Measurements from ENCODE around the gene SLC19A3. TPM values are rescaled to one million over a fixed set of nuclear protein-coding genes. Genes with fewer than 3 reads are reported as not detected.

Gene SLC19A3
- total and polyA plus RNA-seq, 2 of the 4 experiments (the other 2 are of a cell fraction): under 0.01 TPM; not detected in 1

DNA sequence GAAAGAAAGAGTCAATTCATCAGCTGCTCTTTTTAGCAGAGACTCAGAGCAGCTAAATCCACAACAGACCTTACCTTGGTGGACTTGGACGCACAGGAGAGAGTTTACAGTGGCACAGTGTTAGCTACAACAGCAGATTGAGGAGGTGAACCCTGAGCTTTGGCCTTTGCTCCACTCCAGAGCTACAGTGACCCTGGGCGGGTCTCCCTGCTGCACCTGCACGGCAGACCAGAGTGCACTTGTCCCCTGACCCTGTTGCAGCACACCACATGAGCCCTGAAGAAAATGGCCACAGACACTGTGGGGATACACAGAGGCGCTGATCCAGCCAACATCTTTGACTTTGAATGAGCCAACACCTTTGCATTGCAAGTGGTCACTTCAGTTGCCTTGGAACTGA lies 11.0 kb downstream of the SLC19A3 start:
- ATAC-seq (ENCODE audit: low read depth) (no peak), DNase-seq (no peak)
- no peak overlapping the region for H2BK120ac ChIP-seq (ENCODE audit: low read depth, low read length)
- CTCF ChIA-PET: no interaction called here
- no peak overlapping the region for H4K91ac ChIP-seq (ENCODE audit: insufficient read depth, low read depth, low read length)
- BruUV-seq (replicated peaks): no TSS peak
- H3K27me3 ChIP-seq (ENCODE audit: control insufficient read depth, insufficient read depth, low read length): no peaks in the 10 kb centered on the region
- TF ChIP-seq MAFK (IDR thresholded peaks at IDR 0.05; ENCODE audit: low read depth, low read length) (no peak), POLR2A (IDR thresholded peaks at IDR 0.05; ENCODE audit: low read depth, low read length) (no peak), SMC3 (IDR thresholded peaks at IDR 0.05; ENCODE audit: low read depth, low read length) (no peak), BHLHE40 (IDR thresholded peaks at IDR 0.05; ENCODE audit: low read depth, low read length) (no peak), CEBPB (IDR thresholded peaks at IDR 0.05; ENCODE audit: low read depth, low read length) (no peak), CHD1 (IDR thresholded peaks at IDR 0.05; ENCODE audit: low read depth, low read length) (no peak), RAD21 (IDR thresholded peaks at IDR 0.05; ENCODE audit: low read length) (no peak)
- TF ChIP-seq, protein P1, sequence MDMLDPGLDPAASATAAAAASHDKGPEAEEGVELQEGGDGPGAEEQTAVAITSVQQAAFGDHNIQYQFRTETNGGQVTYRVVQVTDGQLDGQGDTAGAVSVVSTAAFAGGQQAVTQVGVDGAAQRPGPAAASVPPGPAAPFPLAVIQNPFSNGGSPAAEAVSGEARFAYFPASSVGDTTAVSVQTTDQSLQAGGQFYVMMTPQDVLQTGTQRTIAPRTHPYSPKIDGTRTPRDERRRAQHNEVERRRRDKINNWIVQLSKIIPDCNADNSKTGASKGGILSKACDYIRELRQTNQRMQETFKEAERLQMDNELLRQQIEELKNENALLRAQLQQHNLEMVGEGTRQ (IDR thresholded peaks at IDR 0.05; ENCODE audit: low read depth, low read length): no peak
- no peak overlapping the region for H2AK5ac ChIP-seq (ENCODE audit: low read depth, low read length)
- H2BK15ac ChIP-seq (ENCODE audit: low read depth, low read length): no peak overlapping the region
- no peak overlapping the region for H3K4me2 ChIP-seq (ENCODE audit: low read depth, low read length)
- H3K9me1 ChIP-seq (ENCODE audit: insufficient read depth, low read length): no peaks in the 10 kb centered on the region
- no peak overlapping the region for H4K5ac ChIP-seq (ENCODE audit: low read depth, low read length)
- H3K14ac ChIP-seq (replicated peaks; ENCODE audit: low read depth, low read length): no peak overlapping the region
- no peak overlapping the region for H2AFZ ChIP-seq (replicated peaks; ENCODE audit: low read length, poor library complexity)
- no peaks in the 10 kb centered on the region for H3K36me3 ChIP-seq (ENCODE audit: control insufficient read depth, insufficient read depth, low read length)
- H3K23ac ChIP-seq (ENCODE audit: low read depth, low read length): no peak overlapping the region
- H3K79me1 ChIP-seq (ENCODE audit: low read depth in 1 of 2, low read length in 2 of 2): no peaks in the 10 kb centered on the region
- H4K20me1 ChIP-seq (ENCODE audit: insufficient read depth, low read length): no peaks in the 10 kb centered on the region
- dilution Hi-C loops (cut with HindIII; ENCODE audit: low sequenced_read_pairs, unreplicated experiment): no loop called here
- no peak overlapping the region for H3K4ac ChIP-seq (ENCODE audit: low read depth, low read length)
- no peak overlapping the region for H2AK9ac ChIP-seq (replicated peaks; ENCODE audit: low read depth, low read length, poor library complexity)
- no peak overlapping the region for H4K8ac ChIP-seq (ENCODE audit: low read depth in 2 of 2, low read length in 2 of 2)
- WGBS, 2 experiments (ENCODE audit: extremely low coverage in 2 of 2, insufficient read length in 1 of 2): 83% methylated on average over 1 of the region's 4 CpGs; no CpG with 5 or more reads in 1 of the 2 experiments
- H3K9ac ChIP-seq (ENCODE audit: low read depth, low read length): no peak overlapping the region
- H2BK20ac ChIP-seq (ENCODE audit: low read depth, low read length): no peak overlapping the region
- in situ Hi-C loops (cut with MboI; ENCODE audit: low sequenced_read_pairs): no loop called here
- no peak overlapping the region for H3K4me3 ChIP-seq (ENCODE audit: insufficient read depth, low read depth, low read length)
- POLR2A ChIA-PET (ENCODE audit: unreplicated experiment): no interaction called here
- no peak overlapping the region for H3K56ac ChIP-seq (ENCODE audit: extremely low read depth, insufficient read depth, low read length)
- H3K9me3 ChIP-seq (ENCODE audit: control insufficient read depth, insufficient read depth, low read length): no peaks in the 10 kb centered on the region
- no peak overlapping the region for H3K27ac ChIP-seq (ENCODE audit: insufficient read depth, low read length)
- no peaks in the 10 kb centered on the region for H3K4me1 ChIP-seq (ENCODE audit: control insufficient read depth, insufficient read depth, low read length)
- no peak overlapping the region for H3K18ac ChIP-seq (ENCODE audit: low read depth, low read length)
- no peak overlapping the region for H2BK5ac ChIP-seq (ENCODE audit: low read depth, low read length, poor library complexity, severe bottlenecking)
- intact Hi-C loops (cut with micrococcal nuclease): no loop called here
